GM12873 (cell line): Measurements from ENCODE around the gene TMEM253.

ENCODE experiments used
- TF ChIP-seq, protein P1 (sequence below): IDR thresholded peaks from 2 replicates; pipeline ENCODE4 v1.5.1; 2012; ENCODE audit warnings: low read depth, mild to moderate bottlenecking, moderate library complexity, low read length, control low read depth; ENCODE audit not compliant: insufficient read depth; ENCODE audit errors: missing control alignments

Gene TMEM253

GRCh38 chr14:21105095-21105494, 4.2 kb downstream of the TMEM253 start:
- TF ChIP-seq, protein P1, sequence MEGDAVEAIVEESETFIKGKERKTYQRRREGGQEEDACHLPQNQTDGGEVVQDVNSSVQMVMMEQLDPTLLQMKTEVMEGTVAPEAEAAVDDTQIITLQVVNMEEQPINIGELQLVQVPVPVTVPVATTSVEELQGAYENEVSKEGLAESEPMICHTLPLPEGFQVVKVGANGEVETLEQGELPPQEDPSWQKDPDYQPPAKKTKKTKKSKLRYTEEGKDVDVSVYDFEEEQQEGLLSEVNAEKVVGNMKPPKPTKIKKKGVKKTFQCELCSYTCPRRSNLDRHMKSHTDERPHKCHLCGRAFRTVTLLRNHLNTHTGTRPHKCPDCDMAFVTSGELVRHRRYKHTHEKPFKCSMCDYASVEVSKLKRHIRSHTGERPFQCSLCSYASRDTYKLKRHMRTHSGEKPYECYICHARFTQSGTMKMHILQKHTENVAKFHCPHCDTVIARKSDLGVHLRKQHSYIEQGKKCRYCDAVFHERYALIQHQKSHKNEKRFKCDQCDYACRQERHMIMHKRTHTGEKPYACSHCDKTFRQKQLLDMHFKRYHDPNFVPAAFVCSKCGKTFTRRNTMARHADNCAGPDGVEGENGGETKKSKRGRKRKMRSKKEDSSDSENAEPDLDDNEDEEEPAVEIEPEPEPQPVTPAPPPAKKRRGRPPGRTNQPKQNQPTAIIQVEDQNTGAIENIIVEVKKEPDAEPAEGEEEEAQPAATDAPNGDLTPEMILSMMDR, result no peak

- TF ChIP-seq, protein P1, result no peak
Observed at GRCh38 chr14:21106176-21106497, 5.3 kb downstream of the TMEM253 start.

- TF ChIP-seq, protein P1, result peak; percentile 94
Observed at GRCh38 chr14:21106498-21107282, 5.8 kb downstream of the TMEM253 start.

- TF ChIP-seq, protein P1, result no peak
Observed at GRCh38 chr14:21107283-21107800, 6.5 kb downstream of the TMEM253 start.

DNA sequence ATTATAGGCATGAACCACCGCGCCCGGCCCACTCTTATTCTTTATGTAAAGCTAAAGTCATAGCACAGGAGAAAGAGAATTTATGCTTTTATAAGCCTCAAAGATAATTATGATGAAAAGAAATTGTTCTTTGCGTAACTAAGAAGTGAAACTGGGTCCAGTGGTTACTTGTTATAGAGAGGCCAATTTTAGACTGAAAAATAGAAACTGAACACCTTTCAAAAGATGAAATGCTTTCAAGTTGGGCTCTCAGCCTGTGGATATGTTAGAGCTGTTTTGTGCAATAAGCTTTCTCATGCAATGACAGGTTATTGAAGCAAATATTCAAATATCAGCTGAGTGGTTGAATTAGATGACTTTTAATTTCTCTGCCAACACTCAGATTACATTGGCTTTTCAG, 7.9 kb downstream of the TMEM253 start:
- TF ChIP-seq, protein P1, result no peak

DNA sequence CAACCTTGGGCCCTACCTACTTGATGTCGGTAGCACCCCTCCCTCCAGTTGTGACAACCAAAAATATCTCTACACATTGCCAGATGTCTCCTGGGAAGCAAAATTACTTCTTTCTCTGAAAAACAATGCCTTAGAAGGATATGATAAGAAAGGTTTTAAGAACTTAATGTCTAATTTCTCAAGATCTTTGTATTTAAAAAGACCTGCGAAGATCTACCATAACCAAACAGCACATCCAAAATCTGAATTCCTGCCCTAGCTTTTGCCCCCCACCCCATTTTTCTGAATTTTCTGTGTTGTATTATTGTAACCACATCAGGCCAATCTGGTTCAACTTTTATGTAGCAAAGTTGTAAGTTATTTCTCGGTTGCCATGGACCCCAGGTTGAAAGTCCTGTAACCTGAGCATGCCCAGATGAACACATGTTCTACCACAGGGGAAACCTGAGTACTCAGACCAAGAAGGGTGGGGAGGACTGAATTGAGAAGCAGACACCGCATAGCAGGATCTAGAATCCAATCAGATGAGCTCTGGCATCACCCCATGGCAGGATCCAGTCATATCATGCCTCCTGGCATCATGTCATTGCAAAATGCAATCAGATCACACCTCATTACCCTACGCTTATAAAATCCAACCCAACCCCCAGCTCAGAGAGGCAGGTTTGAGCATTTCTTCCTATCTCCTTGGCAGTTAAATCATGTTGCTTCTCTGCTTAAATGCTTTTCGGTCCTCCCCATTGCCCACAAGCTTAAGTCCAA, 8.7 kb downstream of the TMEM253 start:
- TF ChIP-seq, protein P1, result no peak

GRCh38 chr14:21112255-21112654, 11.4 kb downstream of the TMEM253 start:
- TF ChIP-seq, protein P1, result no peak
